Activated CD8-positive, alpha-beta T cell treated with anti-CD3 and anti-CD28 coated beads for 36 hours (primary cell): ENCODE data around the gene PLCH1. TPM values are rescaled to one million over a fixed set of nuclear protein-coding genes. Genes with fewer than 3 reads are reported as not detected.

Experiments
- ATAC-seq: fragments of 200-7000 bp; cut with Tn5 transposase; one replicate; pipeline ENCODE4 v1.10.0; 2021; ENCODE audit warnings: mild to moderate bottlenecking, moderate library complexity
- CTCF ChIA-PET: fragments of 350-600 bp; sonication (Branson Sonifier 250); formaldehyde crosslinking; loops from one replicate; lab custom pipeline; 2021; ENCODE audit warnings: antibody characterized with exemption; lab: Charles Lee
- POLR2A ChIA-PET: fragments of 350-600 bp; sonication (Branson Sonifier 250); formaldehyde crosslinking; loops from one replicate; lab custom pipeline; 2021; ENCODE audit warnings: antibody characterized with exemption; lab: Charles Lee
- DNase-seq: peaks from one replicate; pipeline ENCODE4 v3.0.0-alpha.2; 2020
- H3K27ac Mint-ChIP-seq: one replicate; pipeline ENCODE4 v1.8.0; 2021; ENCODE audit warnings: mild to moderate bottlenecking, mixed read lengths
- H3K27me3 Mint-ChIP-seq: one replicate; pipeline ENCODE4 v1.8.0; 2021; ENCODE audit warnings: mixed read lengths
- H3K36me3 Mint-ChIP-seq: one replicate; pipeline ENCODE4 v1.8.0; 2021; ENCODE audit warnings: low read depth, mixed read lengths
- H3K4me1 Mint-ChIP-seq: one replicate; pipeline ENCODE4 v1.8.0; 2021; ENCODE audit warnings: low read depth, mixed read lengths
- H3K4me3 Mint-ChIP-seq: one replicate; pipeline ENCODE4 v1.8.0; 2021; ENCODE audit warnings: mild to moderate bottlenecking, moderate library complexity, mixed read lengths
- H3K9me3 Mint-ChIP-seq: one replicate; pipeline ENCODE4 v1.8.0; 2021; ENCODE audit warnings: mixed read lengths
- CTCF ChIP-seq: fragments of 200-600 bp; IDR thresholded peaks from one replicate; pipeline ENCODE4 v1.8.0; 2022; ENCODE audit warnings: antibody characterized with exemption, mild to moderate bottlenecking
- intact Hi-C: fragments of 100-400 bp; cut with micrococcal nuclease; formaldehyde crosslinking; loops from one replicate; pipeline ENCODE4 v1.10.0; 2022
- total RNA-seq, 2 experiments: library from RNA; stranded (reverse); gene quantifications; one replicate each; pipeline ENCODE4 v1.2.3, GENCODE V29; 2021

PLCH1 gene
- total RNA-seq, 2 experiments from 2014 or later: 0.20 to 0.32 TPM

- Mint-ChIP-seq H3K27ac (no peak overlapping the region), H3K27me3 (peaks cover 25% of the 10 kb centered on the region), H3K36me3 (no peaks in the 10 kb centered on the region), H3K9me3 (no peaks in the 10 kb centered on the region), H3K4me3 (no peak overlapping the region), H3K4me1 (no peaks in the 10 kb centered on the region)
- DNase-seq (no peak), ATAC-seq (no peak)
- TF ChIP-seq CTCF: no peak
- CTCF ChIA-PET: interaction anchor here (1.8 kb wide), 1 partner anchor 69 kb away, joined by 5 read pairs; no protein-coding TSS in a partner anchor
- POLR2A ChIA-PET: no interaction called here
- intact Hi-C loops: no loop called here
Measured at GRCh38 chr3:155737844-155738460, 6.9 kb downstream of the PLCH1 start.

- CTCF ChIA-PET: interaction anchor here (1.1 to 1.8 kb wide), 2 partner anchors 29 to 70 kb away, joined by 3 to 5 read pairs; no protein-coding TSS in a partner anchor
- intact Hi-C loops: no loop called here
- H3K4me1 Mint-ChIP-seq: no peaks in the 10 kb centered on the region
- no peaks in the 10 kb centered on the region for H3K9me3 Mint-ChIP-seq
- H3K4me3 Mint-ChIP-seq: no peak overlapping the region
- no peak overlapping the region for H3K27ac Mint-ChIP-seq
- POLR2A ChIA-PET: no interaction called here
- ATAC-seq (no peak), DNase-seq (no peak)
- H3K36me3 Mint-ChIP-seq: no peaks in the 10 kb centered on the region
- no peak for TF ChIP-seq CTCF
- peaks cover 19% of the 10 kb centered on the region for H3K27me3 Mint-ChIP-seq
Measured at GRCh38 chr3:155736381-155736780, 8.5 kb downstream of the PLCH1 start.

- Mint-ChIP-seq H3K36me3 (no peaks in the 10 kb centered on the region), H3K4me3 (no peak overlapping the region), H3K27me3 (peaks cover 10% of the 10 kb centered on the region), H3K9me3 (no peaks in the 10 kb centered on the region), H3K27ac (no peak overlapping the region), H3K4me1 (no peaks in the 10 kb centered on the region)
- ChIA-PET POLR2A (no interaction called here), CTCF (no interaction called here)
- intact Hi-C loops: no loop called here
- TF ChIP-seq CTCF: no peak
- DNase-seq: no peak
- ATAC-seq: no peak
Measured at GRCh38 chr3:155730843-155731242, 14.0 kb downstream of the PLCH1 start.

- intact Hi-C loops: no loop called here
- ATAC-seq (no peak), DNase-seq (no peak)
- H3K27ac Mint-ChIP-seq: no peak overlapping the region
- ChIA-PET CTCF (no interaction called here), POLR2A (interaction anchor here (0.7 kb wide), 1 partner anchor 804 kb away, joined by 3 read pairs; no protein-coding TSS in a partner anchor)
- H3K36me3 Mint-ChIP-seq: no peaks in the 10 kb centered on the region
- no peaks in the 10 kb centered on the region for H3K4me1 Mint-ChIP-seq
- no peak for TF ChIP-seq CTCF
- no peak overlapping the region for H3K4me3 Mint-ChIP-seq
- no peaks in the 10 kb centered on the region for H3K9me3 Mint-ChIP-seq
- peaks cover 6% of the 10 kb centered on the region for H3K27me3 Mint-ChIP-seq
Measured at GRCh38 chr3:155727836-155728235, 17.0 kb downstream of the PLCH1 start.

- H3K9me3 Mint-ChIP-seq: peaks cover 9% of the 10 kb centered on the region
- intact Hi-C loops: no loop called here
- no peak for TF ChIP-seq CTCF
- CTCF ChIA-PET: interaction anchor here (4.1 kb wide), 1 partner anchor 12 kb away, joined by 16 read pairs; no protein-coding TSS in a partner anchor
- H3K27me3 Mint-ChIP-seq: no peaks in the 10 kb centered on the region
- no peak overlapping the region for H3K27ac Mint-ChIP-seq
- no peak for ATAC-seq
- H3K4me1 Mint-ChIP-seq: no peaks in the 10 kb centered on the region
- DNase-seq: no peak
- H3K36me3 Mint-ChIP-seq: no peaks in the 10 kb centered on the region
- POLR2A ChIA-PET: interaction anchor here (0.6 kb wide), 1 partner anchor 663 kb away, joined by 4 read pairs; no protein-coding TSS in a partner anchor
- H3K4me3 Mint-ChIP-seq: no peak overlapping the region
Measured at GRCh38 chr3:155714295-155714718, 30.6 kb downstream of the PLCH1 start.
